ENCODE data around the gene DCLRE1A.

The DCLRE1A gene

DNA sequence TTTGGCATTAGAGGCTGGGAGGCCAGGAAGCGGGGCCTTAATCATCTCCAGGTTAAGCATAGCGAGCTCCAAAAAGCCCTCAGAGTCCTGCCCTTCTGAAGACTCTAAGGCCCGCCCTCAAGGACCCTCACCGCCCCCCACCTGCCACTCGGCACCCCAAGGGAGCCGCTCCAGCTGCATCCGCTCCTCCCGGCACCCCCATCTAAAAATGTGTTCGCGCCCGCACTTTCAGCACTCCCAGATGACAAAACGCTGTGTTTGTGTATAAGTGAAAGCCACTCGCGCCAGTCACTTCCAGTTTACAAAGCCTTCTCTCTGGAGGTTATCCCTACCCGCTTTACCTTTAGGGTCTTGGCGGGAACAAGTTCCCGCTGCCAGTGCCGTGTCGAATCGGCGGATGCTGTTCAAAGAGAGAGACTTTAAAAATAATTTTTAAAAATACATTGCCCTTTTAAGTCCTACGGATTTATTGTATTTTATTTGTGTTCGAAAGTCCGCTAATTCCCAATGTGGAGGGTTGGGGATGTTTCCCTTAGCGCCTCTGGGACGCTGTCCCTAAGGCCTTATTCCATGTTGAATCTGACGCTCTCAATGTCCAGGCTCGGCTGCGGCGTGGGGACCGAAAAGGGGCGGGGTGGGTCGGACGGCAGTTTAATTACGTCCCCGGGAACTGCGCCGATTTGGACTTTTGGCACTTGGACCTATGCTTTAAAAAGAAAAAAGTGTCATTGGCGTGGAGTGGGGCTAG is at the start of gene DCLRE1A, which contains the start of gene NHLRC2 (continued):
- peak; percentile 33; the same call in 1 of the 2 replicates for TF ChIP-seq KLF1 (tag by site-specific recombination; IDR thresholded peaks at IDR 0.05)
- peak; percentile 86 for TF ChIP-seq ZNF394 (tag by site-specific recombination; IDR thresholded peaks at IDR 0.05; ENCODE audit: borderline replicate concordance)
- TF ChIP-seq ZBTB48 (tag by site-specific recombination; IDR thresholded peaks at IDR 0.05), result peak; percentile 88
- TF ChIP-seq, protein P1, sequence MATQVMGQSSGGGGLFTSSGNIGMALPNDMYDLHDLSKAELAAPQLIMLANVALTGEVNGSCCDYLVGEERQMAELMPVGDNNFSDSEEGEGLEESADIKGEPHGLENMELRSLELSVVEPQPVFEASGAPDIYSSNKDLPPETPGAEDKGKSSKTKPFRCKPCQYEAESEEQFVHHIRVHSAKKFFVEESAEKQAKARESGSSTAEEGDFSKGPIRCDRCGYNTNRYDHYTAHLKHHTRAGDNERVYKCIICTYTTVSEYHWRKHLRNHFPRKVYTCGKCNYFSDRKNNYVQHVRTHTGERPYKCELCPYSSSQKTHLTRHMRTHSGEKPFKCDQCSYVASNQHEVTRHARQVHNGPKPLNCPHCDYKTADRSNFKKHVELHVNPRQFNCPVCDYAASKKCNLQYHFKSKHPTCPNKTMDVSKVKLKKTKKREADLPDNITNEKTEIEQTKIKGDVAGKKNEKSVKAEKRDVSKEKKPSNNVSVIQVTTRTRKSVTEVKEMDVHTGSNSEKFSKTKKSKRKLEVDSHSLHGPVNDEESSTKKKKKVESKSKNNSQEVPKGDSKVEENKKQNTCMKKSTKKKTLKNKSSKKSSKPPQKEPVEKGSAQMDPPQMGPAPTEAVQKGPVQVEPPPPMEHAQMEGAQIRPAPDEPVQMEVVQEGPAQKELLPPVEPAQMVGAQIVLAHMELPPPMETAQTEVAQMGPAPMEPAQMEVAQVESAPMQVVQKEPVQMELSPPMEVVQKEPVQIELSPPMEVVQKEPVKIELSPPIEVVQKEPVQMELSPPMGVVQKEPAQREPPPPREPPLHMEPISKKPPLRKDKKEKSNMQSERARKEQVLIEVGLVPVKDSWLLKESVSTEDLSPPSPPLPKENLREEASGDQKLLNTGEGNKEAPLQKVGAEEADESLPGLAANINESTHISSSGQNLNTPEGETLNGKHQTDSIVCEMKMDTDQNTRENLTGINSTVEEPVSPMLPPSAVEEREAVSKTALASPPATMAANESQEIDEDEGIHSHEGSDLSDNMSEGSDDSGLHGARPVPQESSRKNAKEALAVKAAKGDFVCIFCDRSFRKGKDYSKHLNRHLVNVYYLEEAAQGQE (tag by site-specific recombination; IDR thresholded peaks at IDR 0.05), result peak; percentile 20; the same call in 1 of the 2 replicates
- TF ChIP-seq ZNF174 (tag by site-specific recombination; IDR thresholded peaks at IDR 0.05), result 0 out of 2 replicates have a peak, but pooled peaks have one; percentile 47

- Histone ChIP-seq H3K4me1 (ENCODE audit: control insufficient read depth, insufficient read depth, low read length) (peaks cover 2% of the 10 kb centered on the region; the same call in 1 of the 2 replicates), H3K27ac (ENCODE audit: extremely low read depth, low read depth, low read length) (no peak overlapping the region), H3K36me3 (ENCODE audit: control insufficient read depth in 2 of 2, insufficient read depth in 1 of 2, low read length in 2 of 2) (peaks cover 27 to 41% of the 10 kb centered on the region in 2 experiments; a peak in 2 of 3 replicates), H3K9me3 (ENCODE audit: control insufficient read depth, insufficient read depth, low read depth, low read length) (no peaks in the 10 kb centered on the region), H3K4me3 (ENCODE audit: low read depth, low read length) (no peak overlapping the region)
- TF ChIP-seq TCF7L2 (IDR thresholded peaks at IDR 0.05; ENCODE audit: borderline replicate concordance, low read depth, low read length) (no peak), ZNF214 (tag by site-specific recombination; IDR thresholded peaks at IDR 0.05; ENCODE audit: borderline replicate concordance) (no peak), HOXA7 (CRISPR knock-in tag; IDR thresholded peaks at IDR 0.05; ENCODE audit: borderline replicate concordance) (no peak), GLI2 (tag by site-specific recombination; IDR thresholded peaks at IDR 0.05; ENCODE audit: borderline replicate concordance, low read depth) (no peak), ZNF292 (tag by site-specific recombination; IDR thresholded peaks at IDR 0.05; ENCODE audit: borderline replicate concordance, low read depth) (no peak), GLIS1 (tag by site-specific recombination; IDR thresholded peaks at IDR 0.05) (no peak), ZNF654 (tag by site-specific recombination; IDR thresholded peaks at IDR 0.05; ENCODE audit: low read depth) (no peak), ZBTB1 (tag by site-specific recombination; IDR thresholded peaks at IDR 0.05) (no peak), YY2 (tag by site-specific recombination; IDR thresholded peaks at IDR 0.05) (no peak), MYNN (tag by site-specific recombination; IDR thresholded peaks at IDR 0.05; ENCODE audit: borderline replicate concordance) (no peak), HIC1 (tag by site-specific recombination; IDR thresholded peaks at IDR 0.05) (no peak), PRDM1 (tag by site-specific recombination; IDR thresholded peaks at IDR 0.05) (no peak)
- TF ChIP-seq, protein P2, sequence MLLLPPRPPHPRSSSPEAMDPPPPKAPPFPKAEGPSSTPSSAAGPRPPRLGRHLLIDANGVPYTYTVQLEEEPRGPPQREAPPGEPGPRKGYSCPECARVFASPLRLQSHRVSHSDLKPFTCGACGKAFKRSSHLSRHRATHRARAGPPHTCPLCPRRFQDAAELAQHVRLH (tag by site-specific recombination; IDR thresholded peaks at IDR 0.05), result no peak
- ChIA-PET POLR2A (no interaction called here), CTCF (no interaction called here)
Measured at GRCh38 chr10:113899952-113900598, 46.2 kb upstream of the DCLRE1A start.
